ENCODE results near the gene KCNJ4.
A peak's percentile ranks its signal among the peaks of the same experiment; 100 is the strongest.

Gene KCNJ4

DNA sequence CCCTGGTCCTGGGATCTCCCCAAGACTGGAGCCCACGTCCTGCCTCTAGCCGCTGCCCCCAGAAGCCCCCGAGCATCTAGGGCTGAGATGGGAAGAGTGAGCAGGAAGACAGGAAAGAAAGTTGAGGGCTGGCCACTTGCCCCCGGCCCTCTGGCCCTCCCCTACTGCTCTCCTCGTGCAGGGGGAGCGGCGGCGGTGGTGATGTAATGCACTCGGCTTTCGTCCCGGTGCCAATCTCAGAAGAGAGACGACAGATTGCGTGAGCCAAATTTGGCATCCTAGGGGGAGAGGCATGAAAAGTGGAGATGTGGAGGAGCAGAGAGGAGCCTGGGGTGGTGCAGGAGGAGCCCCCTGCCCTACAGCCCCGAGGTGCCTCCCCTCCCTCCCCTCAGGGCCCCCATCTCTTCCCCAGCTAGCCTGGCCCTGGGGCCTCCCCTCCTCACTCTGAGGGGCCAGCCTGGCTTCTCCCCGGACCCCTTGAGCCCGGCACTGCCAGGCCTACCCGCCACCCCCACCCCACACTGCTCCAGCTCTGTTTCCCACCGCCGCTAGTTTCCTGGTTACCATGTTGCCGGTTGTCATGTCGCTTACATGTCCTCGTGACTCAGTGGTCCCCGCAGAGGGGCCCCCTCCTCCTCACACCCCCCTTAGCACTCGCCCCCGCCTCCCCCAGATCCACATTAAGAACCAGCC lies 2.5 kb downstream of the KCNJ4 start:
- Histone ChIP-seq H3K9ac (ENCODE audit: low read depth, low read length, poor library complexity) (no peak overlapping the region), H3K9me3 (replicated peaks in 1 of 2; ENCODE audit: control insufficient read depth in 2 of 2, insufficient read depth in 1 of 2, low read depth in 1 of 2, low read length in 2 of 2) (peaks cover 0 to 2% of the 10 kb centered on the region in 2 donors), H3K36me3 (replicated peaks in 1 of 2; ENCODE audit: control insufficient read depth in 2 of 2, insufficient read depth in 2 of 2, low read length in 2 of 2) (no peaks in the 10 kb centered on the region), H3K79me1 (ENCODE audit: low read depth, low read length) (peaks cover 5% of the 10 kb centered on the region), H3K4me2 (ENCODE audit: insufficient read depth, low read length, poor library complexity, severe bottlenecking) (no peak overlapping the region), H4K8ac (ENCODE audit: low read depth, low read length) (no peak overlapping the region), H3K4me3 (ENCODE audit: low read length in 2 of 2) (no peak overlapping the region), H2AFZ (ENCODE audit: low read length) (peak overlapping the region; percentile 11), H2BK12ac (ENCODE audit: low read length) (peak overlapping the region; percentile 53), H3K18ac (ENCODE audit: low read length) (peak overlapping the region; percentile 77), H3K4me1 (ENCODE audit: control insufficient read depth in 2 of 2, insufficient read depth in 1 of 2, low read depth in 1 of 2, low read length in 2 of 2) (peaks cover 23 to 28% of the 10 kb centered on the region in 2 donors), H2BK15ac (ENCODE audit: low read length) (peak overlapping the region; percentile 37), H3K27ac (replicated peaks; ENCODE audit: low read length) (no peak overlapping the region), H2BK5ac (ENCODE audit: low read length) (no peak overlapping the region), H3K27me3 (ENCODE audit: control insufficient read depth in 3 of 3, insufficient read depth in 3 of 3, low read depth in 1 of 3, low read length in 3 of 3) (peaks cover 7 to 33% (median 23%) of the 10 kb centered on the region in 3 experiments), H2AK5ac (ENCODE audit: low read depth, low read length) (peak overlapping the region; percentile 57), H3K23ac (ENCODE audit: low read depth, low read length, poor library complexity) (peak overlapping the region; percentile 32), H2BK120ac (ENCODE audit: low read depth, low read length) (no peak overlapping the region), H3K4ac (ENCODE audit: low read length) (no peak overlapping the region), H4K91ac (ENCODE audit: low read depth, low read length, poor library complexity) (no peak overlapping the region), H3K14ac (ENCODE audit: low read length) (no peak overlapping the region)
- no peak for DNase-seq (ENCODE audit: low spot score)
- WGBS, 2 donors (ENCODE audit: extremely low coverage in 2 of 2, insufficient read length in 2 of 2, insufficient replicate concordance in 1 of 2): no CpG with 5 or more reads among the region's 25 CpGs

DNA sequence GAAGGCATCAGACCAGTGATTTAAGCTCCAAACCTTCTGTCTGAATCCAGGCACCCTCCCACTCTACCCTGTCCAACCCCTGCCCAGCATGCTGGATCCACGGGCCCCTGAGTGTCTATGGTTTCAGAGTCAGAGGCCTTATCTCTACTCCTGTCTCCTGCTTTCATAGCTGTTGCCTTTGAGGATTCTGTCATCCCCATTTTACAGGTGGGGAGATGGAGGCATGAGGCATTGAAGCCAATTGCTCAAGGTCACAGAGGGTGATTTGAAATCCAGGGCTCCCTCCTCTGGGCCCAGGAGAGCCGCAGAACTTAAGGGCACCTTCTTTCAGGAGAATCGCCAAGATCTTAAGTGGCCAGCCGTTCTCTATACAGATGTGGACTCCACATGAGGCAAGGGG lies 3.1 kb downstream of the KCNJ4 start:
- WGBS, 2 donors (ENCODE audit: extremely low coverage in 2 of 2, insufficient read length in 2 of 2, insufficient replicate concordance in 1 of 2): no CpG with 5 or more reads among the region's 4 CpGs
- Histone ChIP-seq H3K79me1 (ENCODE audit: low read depth, low read length) (peaks cover 5% of the 10 kb centered on the region), H2BK5ac (ENCODE audit: low read length) (no peak overlapping the region), H3K4me3 (ENCODE audit: low read length in 2 of 2) (no peak overlapping the region), H4K91ac (ENCODE audit: low read depth, low read length, poor library complexity) (no peak overlapping the region), H3K23ac (ENCODE audit: low read depth, low read length, poor library complexity) (peak overlapping the region; percentile 32), H3K4me1 (ENCODE audit: control insufficient read depth in 2 of 2, insufficient read depth in 1 of 2, low read depth in 1 of 2, low read length in 2 of 2) (peaks cover 23 to 25% of the 10 kb centered on the region in 2 donors), H3K4ac (ENCODE audit: low read length) (no peak overlapping the region), H3K18ac (ENCODE audit: low read length) (peak overlapping the region; percentile 77), H3K27me3 (ENCODE audit: control insufficient read depth in 3 of 3, insufficient read depth in 3 of 3, low read depth in 1 of 3, low read length in 3 of 3) (peaks cover 7 to 26% (median 23%) of the 10 kb centered on the region in 3 experiments), H3K14ac (ENCODE audit: low read length) (no peak overlapping the region), H3K36me3 (replicated peaks in 1 of 2; ENCODE audit: control insufficient read depth in 2 of 2, insufficient read depth in 2 of 2, low read length in 2 of 2) (no peaks in the 10 kb centered on the region), H2AK5ac (ENCODE audit: low read depth, low read length) (peak overlapping the region; percentile 57), H3K9ac (ENCODE audit: low read depth, low read length, poor library complexity) (no peak overlapping the region), H3K27ac (replicated peaks; ENCODE audit: low read length) (no peak overlapping the region), H2BK12ac (ENCODE audit: low read length) (no peak overlapping the region), H3K4me2 (ENCODE audit: insufficient read depth, low read length, poor library complexity, severe bottlenecking) (no peak overlapping the region), H4K8ac (ENCODE audit: low read depth, low read length) (no peak overlapping the region), H2AFZ (ENCODE audit: low read length) (no peak overlapping the region), H2BK120ac (ENCODE audit: low read depth, low read length) (no peak overlapping the region), H2BK15ac (ENCODE audit: low read length) (peak overlapping the region; percentile 37), H3K9me3 (replicated peaks in 1 of 2; ENCODE audit: control insufficient read depth in 2 of 2, insufficient read depth in 1 of 2, low read depth in 1 of 2, low read length in 2 of 2) (peaks cover 0 to 2% of the 10 kb centered on the region in 2 donors)
- DNase-seq (ENCODE audit: low spot score): no peak

DNA sequence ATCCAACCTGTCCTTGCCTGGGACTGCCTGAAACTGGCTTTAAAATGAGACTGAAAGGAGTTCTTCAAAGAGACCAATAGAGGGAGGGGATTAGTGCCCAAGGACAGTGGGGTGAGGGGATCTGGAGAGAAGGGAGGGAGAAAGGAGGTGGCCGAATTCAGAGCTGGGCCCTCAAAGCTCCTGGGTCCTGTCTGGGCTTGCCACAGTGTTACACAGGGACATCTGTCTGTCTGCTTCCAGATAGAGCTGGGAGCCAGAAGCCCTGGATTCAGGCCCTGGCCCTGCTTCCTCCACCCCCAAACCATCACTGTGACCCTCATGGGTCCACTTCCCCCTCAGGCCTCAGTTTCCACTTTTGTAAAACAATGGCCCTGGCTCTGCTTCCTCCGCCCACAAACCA lies 3.6 kb downstream of the KCNJ4 start:
- no CpG with 5 or more reads among the region's 2 CpGs for WGBS, 2 donors (ENCODE audit: extremely low coverage in 2 of 2, insufficient read length in 2 of 2, insufficient replicate concordance in 1 of 2)

DNA sequence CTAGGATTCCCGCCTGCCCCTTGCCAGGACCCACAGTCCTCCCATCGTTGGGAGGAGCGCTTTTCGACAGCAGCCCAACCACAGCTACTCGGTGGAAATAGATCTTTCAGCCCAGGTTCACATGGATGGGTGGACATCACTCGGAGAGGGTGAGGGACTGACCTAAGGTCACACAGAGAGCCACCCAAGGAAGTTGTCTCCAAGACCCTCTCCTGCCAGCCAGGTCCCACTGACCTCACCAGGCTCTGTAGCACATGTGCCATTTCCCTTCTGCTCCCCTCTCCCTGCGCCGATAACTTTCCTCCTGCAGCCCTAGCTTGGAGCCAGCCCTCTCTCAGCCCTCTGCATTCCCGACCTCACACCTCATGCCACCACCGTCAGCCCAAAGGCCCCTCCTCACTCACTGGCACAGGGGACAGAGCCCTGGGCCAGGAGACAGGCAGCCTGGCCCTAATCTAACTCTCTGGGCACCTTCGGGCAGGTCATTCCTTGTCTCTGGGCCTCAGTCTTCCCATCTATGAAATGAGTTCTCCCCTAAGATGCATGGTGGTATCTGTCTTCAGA lies 4.7 kb downstream of the KCNJ4 start:
- no CpG with 5 or more reads among the region's 11 CpGs for WGBS, 2 donors (ENCODE audit: extremely low coverage in 2 of 2, insufficient read length in 2 of 2, insufficient replicate concordance in 1 of 2)

More for the DNA sequence above, 3.6 kb downstream of the KCNJ4 start:
- Histone ChIP-seq H3K27me3 (ENCODE audit: control insufficient read depth in 3 of 3, insufficient read depth in 3 of 3, low read depth in 1 of 3, low read length in 3 of 3) (peaks cover 7 to 23% (median 21%) of the 10 kb centered on the region in 3 experiments), H3K79me1 (ENCODE audit: low read depth, low read length) (peaks cover 5% of the 10 kb centered on the region), H2BK120ac (ENCODE audit: low read depth, low read length) (no peak overlapping the region), H3K36me3 (replicated peaks in 1 of 2; ENCODE audit: control insufficient read depth in 2 of 2, insufficient read depth in 2 of 2, low read length in 2 of 2) (no peaks in the 10 kb centered on the region), H3K9me3 (replicated peaks in 1 of 2; ENCODE audit: control insufficient read depth in 2 of 2, insufficient read depth in 1 of 2, low read depth in 1 of 2, low read length in 2 of 2) (peaks cover 0 to 2% of the 10 kb centered on the region in 2 donors), H3K9ac (ENCODE audit: low read depth, low read length, poor library complexity) (no peak overlapping the region), H3K18ac (ENCODE audit: low read length) (peak overlapping the region; percentile 12), H3K4me3 (ENCODE audit: low read length in 2 of 2) (no peak overlapping the region), H2BK15ac (ENCODE audit: low read length) (no peak overlapping the region), H2AK5ac (ENCODE audit: low read depth, low read length) (no peak overlapping the region), H3K14ac (ENCODE audit: low read length) (no peak overlapping the region), H3K23ac (ENCODE audit: low read depth, low read length, poor library complexity) (no peak overlapping the region), H2BK5ac (ENCODE audit: low read length) (no peak overlapping the region), H2AFZ (ENCODE audit: low read length) (no peak overlapping the region), H4K8ac (ENCODE audit: low read depth, low read length) (no peak overlapping the region), H3K4ac (ENCODE audit: low read length) (no peak overlapping the region), H3K27ac (replicated peaks; ENCODE audit: low read length) (no peak overlapping the region), H4K91ac (ENCODE audit: low read depth, low read length, poor library complexity) (no peak overlapping the region), H2BK12ac (ENCODE audit: low read length) (no peak overlapping the region), H3K4me1 (ENCODE audit: control insufficient read depth in 2 of 2, insufficient read depth in 1 of 2, low read depth in 1 of 2, low read length in 2 of 2) (peaks cover 23 to 25% of the 10 kb centered on the region in 2 donors), H3K4me2 (ENCODE audit: insufficient read depth, low read length, poor library complexity, severe bottlenecking) (no peak overlapping the region)
- no peak for DNase-seq (ENCODE audit: low spot score)

More for the DNA sequence above, 4.7 kb downstream of the KCNJ4 start:
- Histone ChIP-seq H4K8ac (ENCODE audit: low read depth, low read length) (no peak overlapping the region), H2AFZ (ENCODE audit: low read length) (no peak overlapping the region), H3K4me2 (ENCODE audit: insufficient read depth, low read length, poor library complexity, severe bottlenecking) (no peak overlapping the region), H3K9ac (ENCODE audit: low read depth, low read length, poor library complexity) (no peak overlapping the region), H2BK12ac (ENCODE audit: low read length) (no peak overlapping the region), H2BK5ac (ENCODE audit: low read length) (no peak overlapping the region), H3K4me1 (ENCODE audit: control insufficient read depth in 2 of 2, insufficient read depth in 1 of 2, low read depth in 1 of 2, low read length in 2 of 2) (peaks cover 21 to 25% of the 10 kb centered on the region in 2 donors), H3K36me3 (replicated peaks in 1 of 2; ENCODE audit: control insufficient read depth in 2 of 2, insufficient read depth in 2 of 2, low read length in 2 of 2) (no peaks in the 10 kb centered on the region), H4K91ac (ENCODE audit: low read depth, low read length, poor library complexity) (no peak overlapping the region), H3K4me3 (ENCODE audit: low read length in 2 of 2) (no peak overlapping the region), H2BK15ac (ENCODE audit: low read length) (peak overlapping the region; percentile 62), H3K14ac (ENCODE audit: low read length) (no peak overlapping the region), H2AK5ac (ENCODE audit: low read depth, low read length) (peak overlapping the region; percentile 95), H2BK120ac (ENCODE audit: low read depth, low read length) (no peak overlapping the region), H3K9me3 (replicated peaks in 1 of 2; ENCODE audit: control insufficient read depth in 2 of 2, insufficient read depth in 1 of 2, low read depth in 1 of 2, low read length in 2 of 2) (peaks cover 0 to 2% of the 10 kb centered on the region in 2 donors), H3K79me1 (ENCODE audit: low read depth, low read length) (peaks cover 5% of the 10 kb centered on the region), H3K27me3 (ENCODE audit: control insufficient read depth in 3 of 3, insufficient read depth in 3 of 3, low read depth in 1 of 3, low read length in 3 of 3) (peaks cover 7 to 23% (median 19%) of the 10 kb centered on the region in 3 experiments), H3K23ac (ENCODE audit: low read depth, low read length, poor library complexity) (peak overlapping the region; percentile 65), H3K4ac (ENCODE audit: low read length) (no peak overlapping the region), H3K18ac (ENCODE audit: low read length) (peak overlapping the region; percentile 54), H3K27ac (replicated peaks; ENCODE audit: low read length) (no peak overlapping the region)
- no peak for DNase-seq (ENCODE audit: low spot score)

Data from neuronal stem cell (in vitro differentiated cells).